Stimulated activated CD4-positive, alpha-beta T cell treated with anti-CD3 and anti-CD28 coated beads, Interleukin-2, amount 100 ng/mL, for 24 hours (primary cell): ENCODE measurements around the gene DPPA2.
"Not testable (repeated sequence)": the region's sequence is repeated elsewhere in the genome, so short reads cannot be mapped to it uniquely, and the experiment has no call there.

Experiments used
- DNase-seq, 2 donors: peaks; one replicate each; pipeline ENCODE4 v3.0.0-alpha.2; 2020

Gene DPPA2, protein sequence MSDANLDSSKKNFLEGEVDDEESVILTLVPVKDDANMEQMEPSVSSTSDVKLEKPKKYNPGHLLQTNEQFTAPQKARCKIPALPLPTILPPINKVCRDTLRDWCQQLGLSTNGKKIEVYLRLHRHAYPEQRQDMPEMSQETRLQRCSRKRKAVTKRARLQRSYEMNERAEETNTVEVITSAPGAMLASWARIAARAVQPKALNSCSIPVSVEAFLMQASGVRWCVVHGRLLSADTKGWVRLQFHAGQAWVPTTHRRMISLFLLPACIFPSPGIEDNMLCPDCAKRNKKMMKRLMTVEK

DNA sequence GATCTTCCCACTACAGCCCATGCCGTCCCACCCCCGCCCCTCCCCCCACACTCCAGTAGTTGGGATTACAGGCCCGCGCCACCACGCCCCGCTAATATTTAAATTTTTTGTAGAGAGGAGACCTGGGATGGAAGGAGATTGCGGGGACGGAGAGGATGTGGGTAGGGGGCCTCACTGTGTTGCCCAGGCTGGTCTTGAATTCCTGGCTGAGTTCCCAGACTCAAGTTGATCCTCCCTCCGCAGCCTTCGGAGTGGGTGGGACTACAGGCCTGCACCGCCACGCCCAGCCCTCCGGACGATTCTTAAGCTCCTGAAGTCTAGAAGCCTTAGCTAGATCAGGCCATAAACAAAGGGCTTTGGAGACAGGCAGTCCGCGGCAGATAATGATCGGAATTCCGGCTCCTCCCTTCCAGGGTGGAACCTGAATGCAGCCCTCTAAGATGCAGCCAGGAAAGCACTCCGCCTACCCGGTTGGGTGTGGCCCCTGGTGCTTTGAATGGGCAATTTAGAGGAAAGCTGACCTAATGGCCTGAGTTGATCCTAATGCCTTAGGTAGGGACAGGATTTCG, at the start of gene DPPA2:
Gene DPPA2 (minus strand): TSS at position 356 of the 569 bp plus-strand sequence. CDS start 1,975 bp downstream, outside the sequence.
- no peak for DNase-seq

DNA sequence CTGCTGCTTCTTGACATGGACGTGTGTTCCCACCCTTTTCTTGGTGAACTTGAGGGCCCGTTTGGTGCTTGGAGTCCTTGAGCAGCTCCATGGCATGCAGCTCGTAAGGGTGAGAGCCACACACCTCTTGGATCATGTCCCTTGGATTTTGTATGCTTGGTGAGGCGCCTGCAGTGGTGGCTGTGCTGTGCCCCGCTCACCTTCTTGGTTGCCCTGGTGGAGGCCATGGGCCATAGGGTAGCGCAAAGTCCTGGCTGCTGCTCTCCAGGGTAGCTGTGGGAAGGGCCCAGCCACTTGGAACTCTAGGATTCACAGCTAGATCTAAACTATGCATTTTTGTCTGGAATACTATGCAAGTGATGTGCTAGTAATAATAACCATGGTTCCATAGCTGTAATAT, 47.8 kb upstream of the DPPA2 start:
- no peak for DNase-seq

DNA sequence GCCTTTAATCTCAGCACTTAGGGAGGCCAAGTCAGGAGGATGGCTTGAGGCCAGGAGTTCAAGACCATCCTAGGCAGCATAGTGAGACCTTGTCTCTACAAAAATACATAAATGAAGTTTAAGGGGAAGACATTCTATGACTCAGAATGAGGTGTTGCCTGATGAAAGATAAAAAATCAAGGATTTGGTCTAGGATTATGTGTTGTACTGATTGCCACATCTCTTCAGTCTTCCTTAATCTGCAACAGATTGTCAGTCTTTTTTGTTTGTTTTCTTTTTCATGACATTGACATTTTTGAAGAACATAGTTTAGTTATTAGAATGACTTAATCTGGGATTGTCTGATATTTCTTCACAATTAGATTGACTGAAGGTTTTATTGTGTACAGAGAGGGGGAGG, 47.3 kb upstream of the DPPA2 start:
- DNase-seq: no peak

DNA sequence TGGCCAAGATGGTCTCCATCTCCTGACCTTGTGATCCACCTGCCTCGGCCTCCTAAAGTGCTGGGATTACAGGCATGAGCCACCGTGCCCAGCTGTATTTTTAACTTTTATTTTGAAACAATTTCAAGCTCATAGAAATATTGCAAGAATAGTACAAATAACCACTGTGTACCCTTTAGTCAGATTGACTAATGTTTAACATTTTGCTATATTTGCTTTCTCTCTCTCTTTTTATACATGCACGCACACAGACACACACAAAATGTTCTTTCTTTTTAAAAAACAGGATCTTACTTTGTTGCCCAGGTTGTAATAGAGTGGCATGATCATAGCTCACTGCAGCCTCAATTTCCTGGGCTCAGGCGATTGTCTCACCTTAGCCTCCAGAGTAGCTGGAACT, 46.5 kb upstream of the DPPA2 start:
- DNase-seq: no peak

DNA sequence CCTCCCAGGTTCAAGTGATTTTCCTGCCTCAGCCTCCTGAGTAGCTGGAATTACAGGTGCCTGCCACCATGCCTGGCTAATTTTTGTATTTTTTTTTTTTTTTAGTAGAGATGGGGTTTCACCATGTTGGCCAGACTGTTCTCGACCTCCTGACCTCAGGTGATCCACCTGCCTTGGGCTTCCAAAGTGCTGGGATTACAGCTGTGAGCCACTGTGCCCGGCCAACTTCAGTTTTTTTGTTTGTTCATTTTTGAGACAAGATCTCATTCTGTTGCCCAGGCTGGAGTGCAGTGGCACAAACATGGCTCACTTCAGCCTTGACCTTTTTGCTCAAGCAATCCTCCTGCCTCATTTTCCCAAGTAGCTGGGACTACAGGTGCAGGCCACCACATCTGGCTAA, 42.5 kb upstream of the DPPA2 start:
- not testable (repeated sequence) for DNase-seq

DNA sequence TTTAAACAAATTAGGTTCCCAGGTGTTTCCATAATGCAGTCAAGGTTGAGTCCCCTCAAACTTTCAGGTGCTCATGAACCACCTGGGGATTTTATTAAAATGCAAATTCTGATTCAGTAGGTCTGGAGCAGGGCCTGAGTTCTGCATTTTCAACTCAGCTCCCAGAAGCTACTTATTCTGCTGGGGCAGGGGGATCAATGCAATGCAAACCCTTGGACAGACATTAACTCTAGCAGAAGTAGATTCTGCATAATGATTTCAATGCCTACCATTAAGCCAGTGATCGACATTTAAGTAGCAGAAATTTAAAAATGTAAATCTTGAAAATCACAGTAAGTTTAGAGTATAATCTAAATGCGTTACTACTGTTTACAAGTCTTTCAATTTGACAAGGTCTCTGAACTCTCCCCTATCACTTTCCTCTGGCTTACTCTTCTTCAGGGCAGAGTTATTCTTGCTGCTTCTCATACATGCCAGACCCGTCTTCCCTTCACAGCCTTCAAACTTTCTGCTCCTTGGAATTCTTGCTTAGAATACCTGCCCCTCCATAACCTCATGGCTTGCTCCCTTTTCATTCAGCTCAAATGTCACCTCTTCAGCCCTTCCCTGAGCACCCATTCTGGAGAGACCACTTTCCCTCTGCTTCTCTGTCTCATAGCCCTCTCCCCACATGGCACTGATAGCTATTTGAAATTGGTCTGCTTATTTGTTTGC, 40.3 kb upstream of the DPPA2 start:
- DNase-seq: no peak

DNA sequence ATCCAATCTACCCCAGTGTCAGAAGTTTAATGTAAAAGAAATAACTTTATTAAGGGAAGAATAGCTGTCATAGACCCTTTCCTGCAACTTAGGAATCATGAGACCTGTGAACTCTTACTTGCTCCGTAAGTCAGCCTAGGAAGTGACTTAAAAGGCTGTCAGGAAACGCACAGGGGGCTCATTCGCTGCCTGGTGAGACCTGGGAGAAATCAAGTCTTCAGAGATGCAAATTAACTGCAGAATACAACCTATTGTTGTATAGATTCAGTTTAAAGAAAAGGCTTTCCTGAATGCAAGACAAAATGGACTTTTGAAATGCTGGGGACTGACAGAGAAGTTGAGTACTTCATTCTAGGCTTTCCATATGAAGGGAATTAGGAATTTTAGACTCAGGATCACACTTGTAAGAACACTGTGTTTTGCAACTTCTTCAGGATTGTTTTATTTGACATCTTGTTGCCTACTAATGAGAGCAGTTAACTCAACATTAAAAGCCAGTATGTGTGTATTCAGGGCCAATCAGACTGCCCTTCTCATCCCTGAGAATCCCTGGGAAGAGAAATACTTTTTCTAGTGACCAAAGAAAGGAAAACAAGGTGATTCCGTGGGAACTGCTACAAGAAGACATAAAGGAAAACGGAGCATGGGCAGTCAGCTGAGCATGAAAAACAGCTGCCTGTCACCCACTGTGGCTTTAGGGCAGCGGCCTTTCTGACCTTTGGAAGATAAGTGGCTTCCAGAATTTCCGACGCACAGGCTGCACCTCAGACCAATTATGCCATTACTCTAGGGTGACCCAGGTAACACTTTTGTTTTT, 39.5 kb upstream of the DPPA2 start:
- no peak for DNase-seq

DNA sequence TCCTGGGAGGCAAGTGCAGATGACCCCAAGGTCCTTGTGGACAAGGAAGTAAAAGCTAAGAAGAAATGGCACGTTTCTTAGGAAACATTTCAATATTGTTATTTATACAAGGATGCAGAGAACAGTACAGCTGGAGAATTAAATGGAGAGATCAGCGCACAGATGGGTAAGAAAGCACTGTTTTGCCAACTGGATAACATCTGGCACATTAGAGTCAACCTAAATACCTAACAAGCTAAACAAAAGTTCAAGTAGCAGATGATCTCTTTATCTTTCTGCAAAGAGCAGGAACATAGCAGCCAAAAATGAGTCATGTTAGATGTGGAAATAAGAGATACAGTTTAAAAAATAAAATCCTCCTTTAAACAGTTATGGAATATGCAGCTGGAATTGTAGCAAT, 36.7 kb upstream of the DPPA2 start:
- no peak for DNase-seq

DNA sequence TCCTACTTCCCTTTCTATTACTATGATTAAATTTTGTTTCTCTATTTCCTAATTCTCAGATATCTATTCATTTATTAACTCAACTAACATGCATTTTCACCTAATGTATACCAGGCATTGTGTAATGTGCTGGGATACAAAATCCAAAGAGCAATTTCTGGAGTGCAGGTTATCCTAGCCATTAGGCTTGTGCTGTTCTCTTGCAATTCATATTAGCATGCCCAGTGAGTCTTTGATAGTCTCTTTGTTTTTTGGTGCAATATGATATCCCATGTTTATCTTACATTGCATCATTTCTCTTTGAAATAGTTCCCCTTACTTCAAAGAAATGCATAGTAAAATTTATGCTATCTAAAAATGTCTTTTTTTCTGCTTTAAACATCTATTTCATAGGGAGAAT, 34.9 kb upstream of the DPPA2 start:
- no peak for DNase-seq

DNA sequence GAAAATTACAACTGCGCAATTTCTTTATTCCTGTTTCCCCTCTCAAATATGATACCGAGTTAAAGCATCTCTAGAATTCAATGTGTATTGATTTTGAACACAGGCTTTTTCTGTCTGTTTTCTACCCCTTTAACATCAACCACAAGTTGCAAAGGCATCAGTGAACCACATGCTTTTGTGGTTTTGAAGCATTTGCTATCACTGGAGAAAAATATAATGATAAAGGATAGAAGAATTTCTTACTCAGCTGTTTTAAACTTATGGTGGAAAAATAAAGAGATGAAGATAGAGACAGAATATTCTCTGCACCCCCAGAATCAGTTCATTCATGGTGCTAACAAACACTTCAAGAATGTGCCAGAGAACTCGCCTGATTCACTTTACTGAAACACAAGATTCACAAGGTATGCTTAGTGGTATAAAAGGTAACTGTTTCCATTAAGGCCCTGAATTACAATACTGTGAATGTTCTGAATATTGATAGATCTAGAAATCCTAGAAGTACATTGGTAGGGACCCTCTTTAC, 30.5 kb upstream of the DPPA2 start:
- no peak for DNase-seq

DNA sequence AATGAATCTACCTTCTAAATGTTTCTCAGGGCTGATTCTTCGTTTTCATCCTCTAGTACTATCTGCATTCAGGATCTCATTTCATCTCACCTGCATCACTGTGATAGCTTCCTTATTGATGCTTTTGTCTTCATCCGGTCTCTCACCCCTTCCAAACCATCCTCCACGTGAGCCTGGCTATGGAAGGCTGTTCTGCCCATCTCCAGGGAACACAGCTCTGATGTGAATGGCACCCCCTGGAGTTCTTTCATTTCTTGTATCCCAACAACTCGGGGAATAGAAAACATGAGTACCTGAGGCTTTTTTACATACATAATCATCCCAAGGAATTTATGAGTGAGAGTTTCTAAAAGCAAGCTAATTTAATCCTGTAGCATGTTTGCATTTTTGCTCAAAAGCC, 29.8 kb upstream of the DPPA2 start:
- DNase-seq: no peak

DNA sequence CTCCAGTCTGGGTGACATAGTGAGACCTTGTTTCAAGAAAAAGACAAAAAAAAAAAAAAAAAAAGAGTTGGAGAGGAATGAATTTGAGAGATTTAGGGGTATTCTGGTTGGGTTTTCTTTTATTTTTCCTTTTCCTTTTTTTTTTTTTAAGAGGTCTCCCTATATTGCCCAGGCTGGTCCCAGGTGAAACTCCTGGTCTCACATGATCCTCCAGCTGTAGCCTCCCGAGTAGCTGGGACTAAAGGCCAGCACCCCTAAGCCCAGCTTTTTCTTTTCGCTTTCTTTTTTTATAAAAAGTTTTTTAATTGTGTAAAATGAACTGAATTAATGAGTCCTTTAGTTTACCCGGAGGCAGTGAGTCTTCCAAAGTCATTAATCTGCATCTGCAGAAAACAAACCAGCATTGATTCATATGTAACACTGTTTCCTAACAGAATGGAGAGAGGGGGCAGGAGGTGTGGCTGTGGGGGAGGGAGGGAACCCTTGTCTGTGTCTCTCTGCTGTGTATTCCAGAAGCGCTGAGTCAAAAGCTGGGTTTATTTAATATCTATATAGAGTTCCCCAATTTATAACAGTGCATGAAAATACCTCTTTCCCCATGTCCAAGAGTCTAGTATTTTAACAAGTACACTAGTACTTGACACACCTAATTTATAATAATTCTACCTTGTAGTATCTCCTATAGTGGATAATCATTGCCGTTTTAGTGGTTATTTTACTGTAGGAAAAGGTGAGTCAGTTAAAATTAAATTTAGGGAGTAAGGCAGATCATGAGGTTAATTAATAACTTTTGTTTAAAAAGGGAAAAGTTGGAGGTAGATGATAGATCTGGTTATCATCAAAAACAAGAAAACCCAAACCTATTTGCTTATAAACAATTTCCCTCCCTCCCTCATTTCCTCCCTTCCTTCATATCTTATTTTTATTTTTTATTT, 23.7 kb upstream of the DPPA2 start:
- DNase-seq: no peak

DNA sequence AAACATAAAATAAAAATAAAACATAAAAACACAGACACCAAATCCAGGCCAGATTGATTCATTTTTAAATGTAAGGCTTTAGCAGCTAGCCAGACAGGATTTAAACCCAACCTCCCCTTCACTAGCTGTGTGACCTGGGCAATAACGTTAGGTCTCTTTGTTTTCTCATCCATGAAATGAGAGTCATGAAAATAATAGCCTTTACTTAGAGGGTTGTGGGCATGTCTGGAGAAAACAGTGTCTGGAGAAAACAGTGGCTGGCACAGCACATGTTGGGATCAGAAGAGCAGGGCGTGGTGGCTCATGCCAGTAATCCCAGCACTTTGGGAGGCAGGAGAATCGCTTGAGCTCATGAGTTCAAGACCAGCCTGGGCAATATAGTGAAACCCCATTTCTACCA, 22.9 kb upstream of the DPPA2 start:
- no peak for DNase-seq

DNA sequence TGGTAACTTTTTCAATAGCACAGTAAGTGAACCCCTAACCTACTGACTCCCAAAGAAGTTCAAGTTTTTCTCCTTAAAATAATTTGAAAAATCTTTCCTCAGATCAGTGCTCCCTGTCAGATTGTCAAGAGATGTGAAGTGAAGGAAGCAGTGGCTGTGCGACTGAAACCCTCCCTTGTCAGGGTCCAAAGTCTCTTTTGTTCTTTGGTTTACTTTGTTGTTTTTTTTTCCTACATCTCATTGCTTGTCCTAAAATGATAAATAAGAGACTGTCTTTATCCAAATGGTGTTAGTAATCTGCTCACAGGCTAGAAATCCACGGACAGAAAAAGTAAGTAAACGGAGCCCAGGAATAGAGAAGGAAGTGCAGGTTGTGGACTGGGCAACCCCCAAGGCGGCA, 22.0 kb upstream of the DPPA2 start:
- DNase-seq: no peak

DNA sequence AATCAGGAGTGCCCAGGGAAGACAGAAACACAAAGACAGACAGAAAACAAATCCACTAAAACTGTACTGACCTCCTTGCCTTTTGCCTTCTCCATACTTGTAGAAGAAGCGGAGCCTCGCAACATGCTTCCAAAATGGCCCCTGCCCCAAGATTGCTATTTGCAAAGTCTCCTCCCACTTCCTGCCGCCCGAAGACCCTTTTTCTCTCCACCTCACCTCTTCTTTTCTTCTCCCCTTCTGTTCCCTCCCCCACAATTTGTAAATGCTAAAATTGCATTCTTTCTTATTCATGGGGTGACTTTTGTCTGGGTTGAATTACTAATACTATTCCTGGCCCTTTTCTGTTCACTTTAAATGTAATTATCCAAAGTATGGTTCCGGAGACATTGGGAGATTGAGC, 21.1 kb upstream of the DPPA2 start, which contains the start of gene DPPA4:
Gene DPPA4 (minus strand): TSS at position 154 of the 400 bp plus-strand sequence. CDS start 29 bp downstream, at position 125.
- no peak for DNase-seq

DNA sequence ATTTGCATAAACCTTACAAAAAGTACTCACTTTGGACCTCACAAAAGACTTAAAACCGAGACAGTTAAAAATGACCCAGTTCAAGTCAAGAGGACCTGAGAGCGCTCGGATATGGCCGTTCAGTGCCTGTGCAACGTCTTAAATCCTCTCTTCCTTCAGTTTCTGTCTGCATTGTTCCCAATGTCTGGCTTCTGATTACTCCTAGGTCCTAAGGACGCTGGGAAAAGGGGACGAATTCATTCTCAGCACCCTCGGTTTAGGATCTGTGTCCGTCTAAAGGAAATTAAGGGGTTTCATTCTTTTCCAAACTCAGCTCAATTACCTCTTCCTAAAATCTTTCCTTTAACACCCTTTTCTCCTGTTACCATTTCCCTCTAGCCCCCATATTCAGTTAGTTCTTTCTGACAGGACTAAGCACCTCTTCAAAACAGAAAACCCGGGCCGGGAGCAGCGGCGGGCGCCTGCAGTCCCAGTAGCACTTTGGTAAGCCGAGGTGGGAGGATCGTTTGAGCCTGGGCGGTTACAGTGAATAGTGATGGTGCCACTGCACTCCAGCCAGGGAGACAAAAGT, 20.1 kb upstream of the DPPA2 start:
- peak in 1 of 2 donors; percentile 19 for DNase-seq

DNA sequence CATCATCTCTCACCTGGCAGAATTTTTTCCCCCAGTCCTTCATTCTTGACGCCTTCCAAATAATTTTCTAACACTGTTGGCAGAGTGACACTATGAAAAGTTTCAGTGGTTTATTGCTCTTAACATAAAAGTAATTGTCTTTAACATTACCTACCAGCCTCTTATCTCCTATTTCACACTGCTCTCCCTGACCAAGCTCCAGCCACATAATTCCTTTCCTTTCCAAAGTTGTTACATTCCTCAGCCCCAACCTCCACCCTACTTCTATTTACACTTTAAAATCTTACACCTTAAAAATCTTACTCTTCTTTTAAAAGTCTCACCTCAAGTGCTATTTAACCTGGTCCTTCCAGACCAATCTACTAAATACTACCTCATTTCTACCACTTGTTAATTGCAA, 18.3 kb upstream of the DPPA2 start:
- no peak for DNase-seq

DNA sequence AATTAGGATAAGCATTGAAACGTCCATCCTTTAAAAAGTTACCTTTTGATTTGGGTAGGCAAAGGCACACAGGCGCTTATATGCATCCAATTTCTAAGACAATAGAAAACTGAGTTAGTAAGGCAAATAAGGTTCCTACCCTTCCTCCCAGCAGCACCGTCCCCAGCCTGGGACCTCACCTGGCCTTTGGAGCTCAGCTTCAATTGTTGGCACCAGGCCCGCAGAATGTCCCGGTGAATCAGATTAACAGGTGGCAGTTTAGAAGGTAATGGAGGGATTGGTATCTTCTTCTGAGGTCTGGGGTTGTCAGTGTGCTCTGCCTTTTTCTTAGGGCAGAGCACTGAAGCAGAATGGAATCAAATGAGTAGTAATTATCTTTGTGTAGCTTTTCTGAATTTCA, 15.4 kb upstream of the DPPA2 start:
- DNase-seq: no peak

DNA sequence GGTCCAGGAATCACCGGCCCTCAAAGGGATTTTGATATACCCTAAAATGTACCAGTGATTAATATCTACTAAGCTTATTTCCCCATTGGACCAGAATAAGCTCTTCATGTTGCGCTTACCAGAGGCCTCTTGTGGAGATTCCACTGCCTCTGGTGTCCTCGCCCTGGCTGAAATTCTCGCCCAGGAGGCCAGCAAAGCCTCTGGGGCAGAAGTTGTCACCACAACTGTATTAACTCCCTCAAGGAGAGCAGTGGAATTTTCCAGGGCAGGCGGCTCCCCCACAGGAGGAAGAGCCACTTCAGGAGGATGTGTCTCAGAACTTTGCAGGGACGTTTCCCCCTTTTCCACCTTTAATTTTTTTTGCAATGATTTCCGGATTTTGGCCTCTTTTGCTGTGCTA, 14.1 kb upstream of the DPPA2 start:
- DNase-seq: no peak

DNA sequence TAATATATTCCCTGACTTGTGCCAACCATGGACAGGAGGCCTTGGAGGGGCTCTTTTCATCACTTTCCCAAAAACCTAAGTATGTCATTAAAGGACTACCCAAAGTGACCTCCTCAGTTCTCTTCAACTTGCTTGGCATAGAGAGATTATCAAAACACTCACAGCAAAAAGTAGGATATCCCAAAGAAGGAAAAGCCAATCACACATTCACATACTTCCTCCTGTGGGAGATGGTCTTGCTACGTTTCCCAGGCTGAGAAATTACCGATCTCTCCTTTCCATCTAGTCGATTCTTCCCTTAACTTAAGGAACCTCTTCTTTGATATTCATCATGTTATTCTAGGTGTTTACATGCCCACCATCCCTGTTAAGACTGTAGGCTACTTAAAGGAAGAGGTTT, 11.9 kb upstream of the DPPA2 start:
- no peak for DNase-seq

DNA sequence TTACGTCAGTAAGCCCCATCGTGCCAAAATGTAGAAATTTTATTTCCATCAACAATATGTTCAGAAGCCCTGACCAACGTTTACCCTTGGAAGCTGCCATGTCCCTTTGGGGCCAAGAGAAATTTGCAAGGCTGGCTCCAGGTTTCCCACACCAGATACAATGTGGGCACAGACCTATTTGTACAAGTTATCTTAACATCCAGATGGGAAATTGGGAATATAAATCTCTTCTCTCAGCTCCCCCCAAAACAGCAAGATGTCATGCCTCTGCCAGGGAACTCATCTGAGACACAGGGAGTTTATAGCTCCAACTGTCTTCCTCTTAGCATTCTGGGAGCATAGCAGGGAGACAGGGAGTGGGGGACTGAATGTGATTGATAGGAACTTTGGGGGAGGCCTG, 9.3 kb upstream of the DPPA2 start:
- no peak for DNase-seq

DNA sequence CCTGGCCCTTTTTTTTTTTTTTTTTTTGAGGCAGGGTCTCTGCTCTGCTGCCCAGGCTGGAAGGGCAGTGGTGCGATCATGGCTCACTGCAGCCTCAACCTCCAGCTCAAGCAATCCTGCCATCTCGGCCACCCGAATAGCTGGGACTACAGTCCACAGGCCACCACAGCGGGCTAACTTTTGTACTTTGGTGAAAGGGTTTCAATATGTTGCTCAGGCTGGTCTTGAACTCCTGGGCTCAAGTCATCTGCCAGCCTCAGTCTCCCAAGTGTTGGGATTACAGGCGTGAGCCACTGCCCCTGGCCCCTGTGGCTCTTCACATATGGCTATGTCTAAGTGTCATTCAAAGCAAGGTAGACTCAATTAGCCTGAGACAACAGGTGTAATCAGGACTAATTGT, 8.8 kb upstream of the DPPA2 start:
- DNase-seq: no peak
